ENCODE data around the gene MACROD2. TPM values are rescaled to one million over a fixed set of nuclear protein-coding genes. Genes with fewer than 3 reads are reported as not detected.

The MACROD2 gene
- total and polyA plus RNA-seq, 2 of the 4 experiments (the other 2 are of a cell fraction) = not detected

DNA sequence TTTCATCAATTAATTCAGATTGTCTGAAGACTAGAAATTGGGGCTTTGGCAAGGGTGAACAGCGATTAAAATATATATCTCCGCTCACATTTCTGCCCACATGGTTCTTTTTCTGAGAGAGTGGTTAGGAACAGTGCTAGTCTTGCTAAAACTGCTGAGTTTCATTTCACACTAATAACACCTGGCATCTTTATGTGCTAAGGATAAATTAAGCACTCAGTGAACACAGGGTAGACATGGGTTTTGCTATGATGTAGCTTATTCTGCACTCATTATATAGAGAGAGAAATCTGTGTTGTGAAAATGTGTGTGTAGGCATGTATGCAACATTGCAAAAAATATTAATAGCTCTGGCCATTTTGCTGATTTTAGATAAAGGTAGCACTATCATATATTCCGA, 965.5 kb downstream of the MACROD2 start:
- TF ChIP-seq, protein P1, sequence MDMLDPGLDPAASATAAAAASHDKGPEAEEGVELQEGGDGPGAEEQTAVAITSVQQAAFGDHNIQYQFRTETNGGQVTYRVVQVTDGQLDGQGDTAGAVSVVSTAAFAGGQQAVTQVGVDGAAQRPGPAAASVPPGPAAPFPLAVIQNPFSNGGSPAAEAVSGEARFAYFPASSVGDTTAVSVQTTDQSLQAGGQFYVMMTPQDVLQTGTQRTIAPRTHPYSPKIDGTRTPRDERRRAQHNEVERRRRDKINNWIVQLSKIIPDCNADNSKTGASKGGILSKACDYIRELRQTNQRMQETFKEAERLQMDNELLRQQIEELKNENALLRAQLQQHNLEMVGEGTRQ (IDR thresholded peaks at IDR 0.05; ENCODE audit: low read depth, low read length) = no peak
- TF ChIP-seq CHD1 (IDR thresholded peaks at IDR 0.05; ENCODE audit: low read depth, low read length) (no peak), POLR2A (IDR thresholded peaks at IDR 0.05; ENCODE audit: low read depth, low read length) (no peak), RAD21 (IDR thresholded peaks at IDR 0.05; ENCODE audit: low read length) (no peak), BHLHE40 (IDR thresholded peaks at IDR 0.05; ENCODE audit: low read depth, low read length) (no peak), MAFK (IDR thresholded peaks at IDR 0.05; ENCODE audit: low read depth, low read length) (no peak), CEBPB (IDR thresholded peaks at IDR 0.05; ENCODE audit: low read depth, low read length) (no peak), FOS (IDR thresholded peaks at IDR 0.05; ENCODE audit: low read depth, low read length) (no peak), RCOR1 (IDR thresholded peaks at IDR 0.05; ENCODE audit: insufficient replicate concordance, low read length) (no peak), MAZ (IDR thresholded peaks at IDR 0.05; ENCODE audit: borderline replicate concordance, low read depth, low read length) (no peak), NFE2L2 (IDR thresholded peaks at IDR 0.05; ENCODE audit: low read depth, low read length) (no peak)
- TF ChIP-seq, protein P2, sequence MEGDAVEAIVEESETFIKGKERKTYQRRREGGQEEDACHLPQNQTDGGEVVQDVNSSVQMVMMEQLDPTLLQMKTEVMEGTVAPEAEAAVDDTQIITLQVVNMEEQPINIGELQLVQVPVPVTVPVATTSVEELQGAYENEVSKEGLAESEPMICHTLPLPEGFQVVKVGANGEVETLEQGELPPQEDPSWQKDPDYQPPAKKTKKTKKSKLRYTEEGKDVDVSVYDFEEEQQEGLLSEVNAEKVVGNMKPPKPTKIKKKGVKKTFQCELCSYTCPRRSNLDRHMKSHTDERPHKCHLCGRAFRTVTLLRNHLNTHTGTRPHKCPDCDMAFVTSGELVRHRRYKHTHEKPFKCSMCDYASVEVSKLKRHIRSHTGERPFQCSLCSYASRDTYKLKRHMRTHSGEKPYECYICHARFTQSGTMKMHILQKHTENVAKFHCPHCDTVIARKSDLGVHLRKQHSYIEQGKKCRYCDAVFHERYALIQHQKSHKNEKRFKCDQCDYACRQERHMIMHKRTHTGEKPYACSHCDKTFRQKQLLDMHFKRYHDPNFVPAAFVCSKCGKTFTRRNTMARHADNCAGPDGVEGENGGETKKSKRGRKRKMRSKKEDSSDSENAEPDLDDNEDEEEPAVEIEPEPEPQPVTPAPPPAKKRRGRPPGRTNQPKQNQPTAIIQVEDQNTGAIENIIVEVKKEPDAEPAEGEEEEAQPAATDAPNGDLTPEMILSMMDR (conservative IDR thresholded peaks at IDR 0.05; ENCODE audit: low read depth, low read length) = no peak
- Histone ChIP-seq H3K79me1 (ENCODE audit: low read depth in 1 of 2, low read length in 2 of 2) (no peaks in the 10 kb centered on the region), H3K9ac (ENCODE audit: low read depth, low read length) (no peak overlapping the region), H3K27ac (ENCODE audit: insufficient read depth, low read length) (no peak overlapping the region), H3K14ac (replicated peaks; ENCODE audit: low read depth, low read length) (no peak overlapping the region), H3K56ac (ENCODE audit: extremely low read depth, insufficient read depth, low read length) (no peak overlapping the region), H3K23ac (ENCODE audit: low read depth, low read length) (no peak overlapping the region), H2AK9ac (replicated peaks; ENCODE audit: low read depth, low read length, poor library complexity) (no peak overlapping the region), H2BK5ac (ENCODE audit: low read depth, low read length, poor library complexity, severe bottlenecking) (no peak overlapping the region), H4K91ac (ENCODE audit: insufficient read depth, low read depth, low read length) (no peak overlapping the region), H2AK5ac (ENCODE audit: low read depth, low read length) (no peak overlapping the region), H4K5ac (ENCODE audit: low read depth, low read length) (no peak overlapping the region), H3K9me3 (ENCODE audit: control insufficient read depth, insufficient read depth, low read length) (peaks cover 3% of the 10 kb centered on the region), H3K18ac (ENCODE audit: low read depth, low read length) (no peak overlapping the region), H3K4me1 (ENCODE audit: control insufficient read depth, insufficient read depth, low read length) (no peaks in the 10 kb centered on the region), H4K20me1 (ENCODE audit: insufficient read depth, low read length) (no peaks in the 10 kb centered on the region), H3K27me3 (ENCODE audit: control insufficient read depth, insufficient read depth, low read length) (no peaks in the 10 kb centered on the region), H2BK120ac (ENCODE audit: low read depth, low read length) (no peak overlapping the region), H2AFZ (replicated peaks; ENCODE audit: low read length, poor library complexity) (no peak overlapping the region), H3K4me3 (ENCODE audit: insufficient read depth, low read depth, low read length) (no peak overlapping the region), H2BK20ac (ENCODE audit: low read depth, low read length) (no peak overlapping the region), H2BK15ac (ENCODE audit: low read depth, low read length) (no peak overlapping the region), H3K36me3 (ENCODE audit: control insufficient read depth, insufficient read depth, low read length) (no peaks in the 10 kb centered on the region), H4K8ac (ENCODE audit: low read depth in 2 of 2, low read length in 2 of 2) (no peak overlapping the region), H3K4me2 (ENCODE audit: low read depth, low read length) (no peak overlapping the region), H3K4ac (ENCODE audit: low read depth, low read length) (no peak overlapping the region), H3K9me1 (ENCODE audit: insufficient read depth, low read length) (no peaks in the 10 kb centered on the region)
- ChIA-PET CTCF (no interaction called here), POLR2A (ENCODE audit: unreplicated experiment) (no interaction called here)
- dilution Hi-C loops (cut with HindIII; ENCODE audit: low sequenced_read_pairs, unreplicated experiment) (no loop called here), in situ Hi-C loops (cut with MboI; ENCODE audit: low sequenced_read_pairs) (no loop called here), intact Hi-C loops (cut with micrococcal nuclease) (no loop called here)
- DNase-seq (no peak), ATAC-seq (ENCODE audit: low read depth) (no peak)
- no CpG with 5 or more reads among the region's 3 CpGs for WGBS, 2 experiments (ENCODE audit: extremely low coverage in 2 of 2, insufficient read length in 1 of 2)
- no TSS peak for BruUV-seq (replicated peaks)

Data from IMR-90 (cell line).